GM12878 (cell line): ENCODE measurements around the gene SLC29A4.

Source experiments
- CBX5 ChIP-seq: sonication (generic); IDR thresholded peaks from 2 replicates; pipeline ENCODE4 v1.6.1; 2016; ENCODE audit warnings: low read depth, moderate library complexity, mild to moderate bottlenecking, inconsistent platforms
- CEBPB ChIP-seq, 2 experiments: fragments of 150-350 bp in 1 of 2; IDR thresholded peaks; 2 replicates each; pipeline ENCODE4 v1.6.1; 2012 to 2014; ENCODE audit warnings: low read depth in 2 of 2, low read length in 2 of 2, borderline replicate concordance in 1 of 2, inconsistent platforms in 1 of 2
- EZH2 ChIP-seq: IDR thresholded peaks from 2 replicates; pipeline ENCODE4 v1.6.1; 2012; ENCODE audit warnings: low read depth, mild to moderate bottlenecking, control low read depth, inconsistent platforms, low read length, borderline replicate concordance; ENCODE audit not compliant: control insufficient read depth
- FOXM1 ChIP-seq: IDR thresholded peaks from 2 replicates; pipeline ENCODE4 v1.6.1; 2012; ENCODE audit warnings: low read depth, mild to moderate bottlenecking, inconsistent platforms, low read length, moderate library complexity
- HDGF ChIP-seq: fragments of 450-650 bp; IDR thresholded peaks from 2 replicates; pipeline ENCODE4 v1.6.1; 2016; ENCODE audit warnings: antibody characterized with exemption
- NR2C2 ChIP-seq: IDR thresholded peaks from 2 replicates; pipeline ENCODE4 v1.6.1; 2011; ENCODE audit warnings: borderline replicate concordance, low read depth; ENCODE audit not compliant: control insufficient read depth, insufficient read length
- POLR2A ChIP-seq: IDR thresholded peaks from 2 replicates; pipeline ENCODE4 v1.6.1; 2011; ENCODE audit warnings: low read depth, mild to moderate bottlenecking, low read length
- POLR2AphosphoS5 ChIP-seq: IDR thresholded peaks from 2 replicates; pipeline ENCODE4 v1.6.1; 2011; ENCODE audit warnings: mild to moderate bottlenecking, low read length, inconsistent platforms
- RAD21 ChIP-seq: IDR thresholded peaks from 2 replicates; pipeline ENCODE4 v1.6.1; 2011; ENCODE audit warnings: mild to moderate bottlenecking, low read depth, low read length, moderate library complexity; ENCODE audit not compliant: insufficient read depth
- TAF1 ChIP-seq: IDR thresholded peaks from 2 replicates; pipeline ENCODE4 v1.6.1; 2011; ENCODE audit warnings: mild to moderate bottlenecking, low read depth, low read length, borderline replicate concordance
- YY1 ChIP-seq: IDR thresholded peaks from 2 replicates; pipeline ENCODE4 v1.6.1; 2011; ENCODE audit warnings: low read depth, mild to moderate bottlenecking, low read length
- TF ChIP-seq, protein P1 (sequence below): fragments of 450-650 bp; IDR thresholded peaks from 2 replicates; pipeline ENCODE4 v1.6.1; 2018; ENCODE audit warnings: mild to moderate bottlenecking, low read depth, moderate library complexity; ENCODE audit not compliant: partially characterized antibody

DNA sequence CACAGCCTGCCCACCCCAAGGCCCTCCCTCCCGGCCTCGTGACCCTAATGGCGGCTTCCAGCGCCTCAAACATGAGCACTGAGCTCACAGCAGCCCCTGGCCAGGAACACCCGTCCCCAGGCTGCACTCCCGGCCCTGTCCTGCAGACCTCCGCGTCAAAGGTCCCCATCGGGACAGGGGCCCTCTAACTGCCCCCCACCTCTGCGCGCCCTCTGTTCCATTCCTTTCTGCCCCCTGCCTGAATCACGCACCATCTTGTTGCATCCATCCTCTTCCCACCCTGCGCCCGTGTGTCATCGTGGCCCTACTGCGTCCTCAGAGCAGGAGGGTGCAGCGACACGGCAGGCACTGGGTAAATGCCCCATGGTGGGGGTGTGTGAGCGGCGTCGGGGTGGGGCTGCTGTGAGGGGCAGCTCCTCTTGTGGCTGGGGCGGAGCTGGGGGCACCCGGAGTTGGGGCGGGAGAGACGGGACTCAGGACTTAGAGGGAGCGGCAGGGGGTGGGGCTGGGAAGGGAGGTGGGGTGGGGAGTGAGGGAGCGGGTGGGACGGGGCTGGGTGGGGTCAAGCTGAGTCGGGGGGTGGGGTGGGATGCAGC, 13.4 kb downstream of the SLC29A4 start:
- TF ChIP-seq RAD21: no peak
- TF ChIP-seq YY1: no peak
- TF ChIP-seq POLR2A: no peak
- no peak for TF ChIP-seq HDGF
- TF ChIP-seq, protein P1, sequence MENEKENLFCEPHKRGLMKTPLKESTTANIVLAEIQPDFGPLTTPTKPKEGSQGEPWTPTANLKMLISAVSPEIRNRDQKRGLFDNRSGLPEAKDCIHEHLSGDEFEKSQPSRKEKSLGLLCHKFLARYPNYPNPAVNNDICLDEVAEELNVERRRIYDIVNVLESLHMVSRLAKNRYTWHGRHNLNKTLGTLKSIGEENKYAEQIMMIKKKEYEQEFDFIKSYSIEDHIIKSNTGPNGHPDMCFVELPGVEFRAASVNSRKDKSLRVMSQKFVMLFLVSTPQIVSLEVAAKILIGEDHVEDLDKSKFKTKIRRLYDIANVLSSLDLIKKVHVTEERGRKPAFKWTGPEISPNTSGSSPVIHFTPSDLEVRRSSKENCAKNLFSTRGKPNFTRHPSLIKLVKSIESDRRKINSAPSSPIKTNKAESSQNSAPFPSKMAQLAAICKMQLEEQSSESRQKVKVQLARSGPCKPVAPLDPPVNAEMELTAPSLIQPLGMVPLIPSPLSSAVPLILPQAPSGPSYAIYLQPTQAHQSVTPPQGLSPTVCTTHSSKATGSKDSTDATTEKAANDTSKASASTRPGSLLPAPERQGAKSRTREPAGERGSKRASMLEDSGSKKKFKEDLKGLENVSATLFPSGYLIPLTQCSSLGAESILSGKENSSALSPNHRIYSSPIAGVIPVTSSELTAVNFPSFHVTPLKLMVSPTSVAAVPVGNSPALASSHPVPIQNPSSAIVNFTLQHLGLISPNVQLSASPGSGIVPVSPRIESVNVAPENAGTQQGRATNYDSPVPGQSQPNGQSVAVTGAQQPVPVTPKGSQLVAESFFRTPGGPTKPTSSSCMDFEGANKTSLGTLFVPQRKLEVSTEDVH: no peak
- TF ChIP-seq NR2C2: no peak
- TF ChIP-seq EZH2: no peak
- TF ChIP-seq POLR2AphosphoS5: no peak
- TF ChIP-seq FOXM1: no peak
- no peak for TF ChIP-seq CBX5
- TF ChIP-seq TAF1: no peak
- TF ChIP-seq CEBPB (IDR thresholded peaks at IDR 0.05; ENCODE audit: borderline replicate concordance in 1 of 2, low read depth in 2 of 2, low read length in 2 of 2): no peak
